Hematopoietic multipotent progenitor cell treated with erythropoietin and hydrocortisone succinate and interleukin-3 and kit ligand, for 8 days (in vitro differentiated cells): Measurements from ENCODE around the gene NFIC.
"Not testable (repeated sequence)": the region's sequence is repeated elsewhere in the genome, so short reads cannot be mapped to it uniquely, and the experiment has no call there.

Source experiments
- DNase-seq: peaks from one replicate; pipeline ENCODE4 v3.0.0-alpha.2; 2015

NFIC gene

GRCh38 chr19:3365836-3366752 lies at the start of gene NFIC:
TSS of gene NFIC (plus strand) at chr19:3366583. CDS start at chr19:3366637, 54 bp downstream.
- DNase-seq: peak; percentile 66

GRCh38 chr19:3316659-3317207 lies 49.6 kb upstream of the NFIC start:
- no peak for DNase-seq

- no peak for DNase-seq
Measured at GRCh38 chr19:3319643-3320353, 46.6 kb upstream of the NFIC start.

- DNase-seq: no peak
Measured at GRCh38 chr19:3320354-3320670, 46.1 kb upstream of the NFIC start.

GRCh38 chr19:3320853-3321252 lies 45.5 kb upstream of the NFIC start:
- no peak for DNase-seq

- DNase-seq: no peak
Measured at GRCh38 chr19:3321696-3322095, 44.7 kb upstream of the NFIC start.

GRCh38 chr19:3322199-3322978 lies 44.0 kb upstream of the NFIC start:
- DNase-seq: no peak

GRCh38 chr19:3323026-3323425 lies 43.4 kb upstream of the NFIC start:
- DNase-seq: no peak

GRCh38 chr19:3323658-3324057 lies 42.7 kb upstream of the NFIC start:
- no peak for DNase-seq

GRCh38 chr19:3324405-3324856 lies 42.0 kb upstream of the NFIC start:
- peak; percentile 73 for DNase-seq

- DNase-seq: no peak
Measured at GRCh38 chr19:3325451-3325850, 40.9 kb upstream of the NFIC start.

- DNase-seq: no peak
Measured at GRCh38 chr19:3328743-3329142, 37.6 kb upstream of the NFIC start.

GRCh38 chr19:3330047-3330446 lies 36.3 kb upstream of the NFIC start:
- DNase-seq: no peak

GRCh38 chr19:3332232-3332631 lies 34.2 kb upstream of the NFIC start:
- not testable (repeated sequence) for DNase-seq

GRCh38 chr19:3333020-3333583 lies 33.3 kb upstream of the NFIC start:
- DNase-seq: no peak

- DNase-seq: no peak
Measured at GRCh38 chr19:3333662-3334061, 32.7 kb upstream of the NFIC start.

GRCh38 chr19:3334749-3335430 lies 31.5 kb upstream of the NFIC start:
- DNase-seq: not testable (repeated sequence)

GRCh38 chr19:3335431-3336350 lies 30.7 kb upstream of the NFIC start:
- DNase-seq: no peak

- no peak for DNase-seq
Measured at GRCh38 chr19:3336351-3336679, 30.1 kb upstream of the NFIC start.

GRCh38 chr19:3336680-3337523 lies 29.5 kb upstream of the NFIC start:
- DNase-seq: no peak
